Measurements from ENCODE around the gene HP1BP3. TPM values are rescaled to one million over a fixed set of nuclear protein-coding genes. Genes with fewer than 3 reads are reported as not detected.

Gene HP1BP3
- total RNA-seq, 1 experiment from 2014 or later = 283 TPM

- DNase-seq = peak; percentile 51 to 68
- H3K4me1 ChIP-seq = no peaks in the 10 kb centered on the region
- no peaks in the 10 kb centered on the region for H3K27me3 ChIP-seq
- peak overlapping the region; percentile 88 for H3K27ac ChIP-seq
- H3K4me3 ChIP-seq = peak overlapping the region; percentile 80
- no peaks in the 10 kb centered on the region for H3K36me3 ChIP-seq
- no peaks in the 10 kb centered on the region; the same call in 1 of the 2 replicates for H3K9me3 ChIP-seq (replicated peaks)
Observed at GRCh38 chr1:20787840-20788795, 1.0 kb upstream of the HP1BP3 start.

DNA sequence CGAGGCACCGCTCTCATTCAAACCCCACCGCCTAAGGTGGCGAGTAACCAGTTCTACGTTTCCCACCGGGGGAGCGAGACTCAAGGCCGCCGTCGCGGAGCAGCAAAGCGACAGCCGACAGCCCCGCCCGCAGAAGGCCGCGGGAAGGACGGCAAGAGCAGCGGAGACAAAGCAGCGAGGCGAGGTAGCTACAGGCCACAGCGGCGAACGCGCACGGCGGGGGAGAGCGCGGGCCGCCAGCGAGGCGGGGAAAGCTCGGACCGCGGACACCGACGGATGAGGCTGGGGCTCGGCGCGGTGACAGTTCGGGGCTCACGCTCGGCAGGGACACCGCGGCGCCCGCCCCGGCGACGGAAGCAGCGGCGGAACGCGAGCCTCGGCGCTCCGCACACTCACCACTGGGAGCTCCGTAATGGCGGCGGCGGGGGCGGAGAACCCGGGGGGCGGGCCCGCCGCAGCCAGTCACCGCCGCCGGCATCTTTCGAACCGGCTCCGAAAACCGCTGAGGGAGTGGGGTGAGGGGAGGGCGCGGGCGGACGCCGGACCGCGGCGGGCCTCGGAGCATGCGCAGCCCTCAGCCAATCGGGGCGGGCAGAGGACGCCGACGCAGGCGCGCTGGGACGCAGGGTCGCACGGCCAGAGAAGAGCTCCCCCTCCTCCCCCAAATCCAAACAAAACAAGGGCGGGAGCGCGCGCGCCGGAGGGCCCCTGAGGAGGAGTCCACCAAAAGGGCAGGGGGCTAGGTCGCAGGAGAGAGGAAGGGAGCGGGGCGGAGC, 666 bp downstream of the HP1BP3 start:
- DNase-seq = peak; percentile 98
- Histone ChIP-seq H3K36me3 (no peaks in the 10 kb centered on the region), H3K4me1 (no peaks in the 10 kb centered on the region), H3K27ac (peak overlapping the region; percentile 88), H3K4me3 (peak overlapping the region; percentile 80), H3K27me3 (no peaks in the 10 kb centered on the region), H3K9me3 (replicated peaks) (no peaks in the 10 kb centered on the region)

DNA sequence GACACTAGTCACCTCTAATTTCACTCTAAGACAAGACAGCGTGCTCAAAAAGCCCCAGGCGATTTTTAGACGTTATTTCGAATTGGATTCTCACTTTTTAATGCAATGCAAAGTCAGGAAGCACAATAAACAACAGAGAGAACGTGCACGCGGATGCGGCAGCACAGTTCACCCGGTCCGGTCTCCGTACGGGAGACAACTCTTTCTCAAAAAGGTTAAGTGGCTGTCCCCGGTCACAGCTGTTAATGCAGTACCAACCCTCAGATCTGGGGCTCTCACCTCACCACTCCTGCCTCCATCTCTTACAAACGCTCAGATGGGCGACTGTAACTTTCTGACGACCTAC, 1.2 kb downstream of the HP1BP3 start:
- Histone ChIP-seq H3K4me3 (peak overlapping the region; percentile 80), H3K27ac (peak overlapping the region; percentile 88), H3K9me3 (replicated peaks) (no peaks in the 10 kb centered on the region), H3K4me1 (peaks cover 2% of the 10 kb centered on the region), H3K36me3 (peaks cover 5% of the 10 kb centered on the region; the same call in 1 of the 2 replicates), H3K27me3 (no peaks in the 10 kb centered on the region)
- no peak for DNase-seq

DNA sequence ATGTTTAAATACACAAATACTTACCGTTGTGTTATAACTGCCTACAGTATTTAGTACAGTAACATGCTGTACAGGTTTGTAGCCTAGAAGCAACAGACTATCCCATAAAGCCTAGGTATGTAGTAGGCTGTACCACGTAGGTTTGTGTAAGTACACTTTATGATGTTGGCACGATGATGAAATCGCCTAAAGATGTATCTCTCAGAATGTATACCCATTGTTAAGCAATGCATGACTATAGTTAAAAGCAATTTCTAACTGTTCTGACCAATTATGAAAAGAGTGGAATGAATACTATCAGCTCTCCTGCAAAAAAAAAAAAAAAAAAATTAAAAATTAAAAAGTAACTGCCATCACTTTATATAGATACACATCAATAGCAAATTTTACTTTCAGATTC, 11.4 kb downstream of the HP1BP3 start:
- Histone ChIP-seq H3K36me3 (peaks cover 95% of the 10 kb centered on the region), H3K27me3 (no peaks in the 10 kb centered on the region), H3K27ac (no peak overlapping the region), H3K4me1 (no peaks in the 10 kb centered on the region; the same call in 1 of the 2 replicates), H3K9me3 (replicated peaks) (no peaks in the 10 kb centered on the region), H3K4me3 (no peak overlapping the region)
- DNase-seq = no peak

GRCh38 chr1:20771780-20772179, 15.3 kb downstream of the HP1BP3 start:
- no peak for DNase-seq
- Histone ChIP-seq H3K4me1 (no peaks in the 10 kb centered on the region), H3K9me3 (replicated peaks) (no peaks in the 10 kb centered on the region), H3K27me3 (no peaks in the 10 kb centered on the region), H3K27ac (no peak overlapping the region), H3K36me3 (peaks cover 97% of the 10 kb centered on the region), H3K4me3 (no peak overlapping the region)

DNA sequence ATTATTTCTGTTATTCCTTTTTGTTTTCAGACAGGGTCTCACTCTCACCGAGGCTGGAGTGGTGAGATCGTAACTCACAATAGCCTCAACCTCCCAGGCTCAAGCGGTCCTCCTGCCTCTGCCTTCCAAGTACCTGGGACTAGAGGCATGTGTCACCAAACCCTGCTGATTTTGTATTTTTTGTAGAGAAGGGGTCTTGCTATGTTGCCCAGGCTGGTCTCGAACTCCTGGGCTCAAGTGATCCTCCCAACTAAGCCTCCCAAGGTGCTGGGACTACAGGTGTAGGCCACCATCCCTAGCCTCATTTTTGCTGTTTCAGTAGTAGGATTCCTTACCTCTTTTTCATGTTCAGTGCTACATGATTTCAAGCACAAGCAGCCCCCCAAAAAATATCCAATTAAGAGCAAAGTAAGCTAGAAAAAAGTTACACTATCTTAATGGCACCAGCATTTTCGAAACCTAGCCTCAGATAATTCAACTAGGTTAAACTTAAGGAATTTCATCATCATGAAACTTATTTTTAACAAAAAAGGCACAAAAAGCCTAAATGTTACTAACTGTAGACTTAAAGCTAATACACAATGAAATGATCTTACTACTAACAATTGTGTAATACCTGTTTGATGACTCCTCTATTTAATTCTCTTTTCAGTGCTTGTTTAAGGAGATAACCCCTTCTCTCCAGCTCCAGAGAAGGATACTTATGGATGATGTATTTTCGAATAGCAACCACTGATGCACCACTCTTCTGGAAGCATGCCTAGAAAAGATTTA, 16.6 kb downstream of the HP1BP3 start:
- H3K4me1 ChIP-seq = no peaks in the 10 kb centered on the region
- DNase-seq = no peak
- peaks cover 97% of the 10 kb centered on the region for H3K36me3 ChIP-seq
- H3K9me3 ChIP-seq (replicated peaks) = no peaks in the 10 kb centered on the region
- no peaks in the 10 kb centered on the region for H3K27me3 ChIP-seq
- no peak overlapping the region for H3K4me3 ChIP-seq
- no peak overlapping the region for H3K27ac ChIP-seq

DNA sequence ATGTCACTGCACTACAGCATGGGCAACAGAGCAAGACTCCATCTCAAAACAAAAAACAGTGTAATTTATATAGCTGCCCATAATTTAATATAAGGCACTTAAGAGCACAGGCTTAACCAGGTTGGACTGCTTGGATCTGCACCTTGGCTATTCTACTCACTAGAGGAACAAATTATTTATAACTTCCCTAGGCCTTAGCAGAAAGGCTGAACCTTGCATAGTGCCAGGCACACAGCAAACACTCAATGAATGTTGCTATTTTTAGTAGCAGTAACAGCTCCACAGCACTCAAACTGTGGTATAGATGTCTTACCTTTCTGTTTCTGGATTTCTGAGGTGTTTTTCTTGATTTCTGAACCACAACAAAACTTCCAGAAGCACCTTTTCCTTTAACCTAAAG, 19.8 kb downstream of the HP1BP3 start:
- DNase-seq = no peak
- H3K27ac ChIP-seq = no peak overlapping the region
- peaks cover 97% of the 10 kb centered on the region for H3K36me3 ChIP-seq
- no peaks in the 10 kb centered on the region for H3K9me3 ChIP-seq (replicated peaks)
- H3K4me3 ChIP-seq = no peak overlapping the region
- H3K27me3 ChIP-seq = no peaks in the 10 kb centered on the region
- no peaks in the 10 kb centered on the region for H3K4me1 ChIP-seq

GRCh38 chr1:20763417-20763816, 23.7 kb downstream of the HP1BP3 start:
- Histone ChIP-seq H3K4me1 (no peaks in the 10 kb centered on the region), H3K9me3 (replicated peaks) (no peaks in the 10 kb centered on the region), H3K27me3 (no peaks in the 10 kb centered on the region), H3K36me3 (peaks cover 93% of the 10 kb centered on the region), H3K4me3 (no peak overlapping the region), H3K27ac (no peak overlapping the region)
- DNase-seq = no peak

DNA sequence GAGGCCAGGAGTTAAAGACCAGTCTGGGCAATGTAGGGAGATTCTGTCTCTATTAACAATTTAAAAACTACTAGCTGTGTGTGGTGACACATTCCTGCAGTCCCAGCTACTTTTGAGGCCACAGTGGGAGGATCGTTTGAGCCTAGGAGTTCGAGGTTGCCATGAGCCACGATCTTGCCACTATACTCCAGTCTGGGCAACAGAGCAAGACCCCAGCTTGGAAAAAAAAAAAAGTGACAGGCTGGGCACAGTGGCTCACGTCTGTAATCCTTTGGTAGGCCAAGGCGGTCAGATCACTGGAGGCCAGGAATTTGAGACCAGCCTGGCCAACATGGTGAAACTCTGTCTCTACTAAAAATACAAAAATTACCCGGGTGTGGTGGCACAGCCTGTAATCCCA, 26.8 kb downstream of the HP1BP3 start:
- H3K27ac ChIP-seq = no peak overlapping the region
- no peaks in the 10 kb centered on the region for H3K4me1 ChIP-seq
- DNase-seq = no peak
- H3K4me3 ChIP-seq = no peak overlapping the region
- no peaks in the 10 kb centered on the region for H3K27me3 ChIP-seq
- H3K36me3 ChIP-seq = peaks cover 81% of the 10 kb centered on the region
- H3K9me3 ChIP-seq (replicated peaks) = no peaks in the 10 kb centered on the region

- Histone ChIP-seq H3K4me1 (no peaks in the 10 kb centered on the region), H3K27me3 (no peaks in the 10 kb centered on the region), H3K4me3 (no peak overlapping the region), H3K36me3 (peaks cover 59% of the 10 kb centered on the region), H3K27ac (no peak overlapping the region), H3K9me3 (replicated peaks) (no peaks in the 10 kb centered on the region)
- no peak for DNase-seq
Observed at GRCh38 chr1:20753589-20753988, 33.5 kb downstream of the HP1BP3 start.

DNA sequence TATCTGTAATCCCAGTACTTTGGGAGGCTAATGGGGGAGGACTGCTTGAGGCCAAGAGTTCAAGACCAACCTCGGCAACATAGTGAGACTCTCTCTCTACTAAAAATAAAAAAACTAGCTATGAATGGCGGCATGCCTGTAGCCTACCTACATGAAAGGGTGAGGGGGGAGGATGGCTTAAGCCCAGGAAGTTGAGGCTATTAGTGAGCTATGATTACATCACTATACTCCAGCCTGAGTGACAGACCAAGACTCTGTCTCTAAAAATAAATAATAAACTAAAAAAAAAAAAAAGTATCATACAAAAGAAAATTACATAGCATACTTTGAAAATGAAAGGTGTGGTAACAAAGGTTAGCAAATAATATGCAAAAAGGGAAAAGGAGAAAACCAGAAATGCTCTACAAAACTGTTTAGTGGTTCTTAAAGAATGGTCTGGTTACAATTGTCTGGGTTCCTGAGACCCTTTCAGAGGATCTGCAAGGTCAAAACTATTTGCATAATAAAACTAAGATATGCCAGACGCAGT, 35.6 kb downstream of the HP1BP3 start:
- no peaks in the 10 kb centered on the region for H3K4me1 ChIP-seq
- H3K27me3 ChIP-seq = no peaks in the 10 kb centered on the region
- no peak overlapping the region for H3K27ac ChIP-seq
- peaks cover 73% of the 10 kb centered on the region for H3K36me3 ChIP-seq
- H3K4me3 ChIP-seq = no peak overlapping the region
- no peak for DNase-seq
- no peaks in the 10 kb centered on the region for H3K9me3 ChIP-seq (replicated peaks)

GRCh38 chr1:20742671-20743070, 44.4 kb downstream of the HP1BP3 start:
- no peak overlapping the region for H3K27ac ChIP-seq
- H3K4me3 ChIP-seq = no peak overlapping the region
- no peak for DNase-seq
- H3K36me3 ChIP-seq = peaks cover 85% of the 10 kb centered on the region
- no peaks in the 10 kb centered on the region for H3K4me1 ChIP-seq
- H3K27me3 ChIP-seq = no peaks in the 10 kb centered on the region
- H3K9me3 ChIP-seq (replicated peaks) = no peaks in the 10 kb centered on the region

DNA sequence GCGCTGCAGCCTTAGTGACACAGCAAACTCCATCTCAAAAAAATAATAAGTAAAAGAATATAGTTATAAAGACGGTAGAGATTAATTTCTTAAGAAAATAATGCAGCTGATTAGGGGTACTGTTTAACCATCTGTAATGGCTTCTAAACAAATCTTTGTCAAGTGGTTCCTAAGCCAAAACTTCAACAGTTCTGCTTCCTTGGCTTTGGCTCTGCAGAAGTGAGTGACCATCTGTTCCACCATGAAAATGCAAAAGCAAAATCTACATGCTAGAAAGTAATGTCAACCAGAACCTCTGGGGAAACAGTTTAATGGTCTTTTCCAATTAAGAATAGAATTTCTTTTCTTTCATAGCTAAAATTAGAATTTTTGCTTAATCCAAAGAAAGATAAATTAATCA, 46.3 kb downstream of the HP1BP3 start:
- no peaks in the 10 kb centered on the region for H3K9me3 ChIP-seq (replicated peaks)
- no peak overlapping the region for H3K27ac ChIP-seq
- H3K4me3 ChIP-seq = no peak overlapping the region
- DNase-seq = no peak
- no peaks in the 10 kb centered on the region for H3K27me3 ChIP-seq
- no peaks in the 10 kb centered on the region for H3K4me1 ChIP-seq
- peaks cover 71% of the 10 kb centered on the region for H3K36me3 ChIP-seq

- Histone ChIP-seq H3K27ac (no peak overlapping the region), H3K36me3 (peaks cover 55% of the 10 kb centered on the region), H3K4me3 (no peak overlapping the region), H3K9me3 (replicated peaks) (no peaks in the 10 kb centered on the region), H3K4me1 (no peaks in the 10 kb centered on the region), H3K27me3 (no peaks in the 10 kb centered on the region)
- DNase-seq = no peak
Observed at GRCh38 chr1:20739225-20739624, 47.9 kb downstream of the HP1BP3 start.

Data from SJCRH30 (cell line).